ENCODE measurements around the gene RABEPK. TPM values are rescaled to one million over a fixed set of nuclear protein-coding genes. Genes with fewer than 3 reads are reported as not detected.

RABEPK gene
- total and polyA plus RNA-seq, 2 of the 4 experiments (the other 2 are of a cell fraction): 43.9 to 59.7 TPM

DNA sequence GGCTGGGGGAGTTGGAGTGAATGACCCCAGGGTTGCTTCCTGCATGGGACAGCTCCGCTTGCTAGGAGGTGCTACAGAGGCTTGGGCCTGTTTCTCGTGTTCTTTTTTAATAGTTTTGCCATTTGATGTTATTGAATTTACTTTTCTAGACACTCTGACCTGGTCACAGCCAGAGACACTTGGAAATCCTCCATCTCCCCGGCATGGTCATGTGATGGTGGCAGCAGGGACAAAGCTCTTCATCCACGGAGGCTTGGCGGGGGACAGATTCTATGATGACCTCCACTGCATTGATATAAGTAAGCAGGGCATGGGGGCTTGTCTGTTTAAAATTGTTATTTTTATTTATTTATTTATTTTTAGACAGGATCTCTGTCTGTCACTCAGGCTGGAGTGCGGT is 27.4 kb downstream of the RABEPK start:
- no peak overlapping the region for H2BK120ac ChIP-seq (ENCODE audit: low read depth, low read length)
- H3K18ac ChIP-seq (ENCODE audit: low read depth, low read length): no peak overlapping the region
- no peak overlapping the region for H3K56ac ChIP-seq (ENCODE audit: extremely low read depth, insufficient read depth, low read length)
- H4K20me1 ChIP-seq (ENCODE audit: insufficient read depth, low read length): no peaks in the 10 kb centered on the region
- H2AK5ac ChIP-seq (ENCODE audit: low read depth, low read length): no peak overlapping the region
- dilution Hi-C loops (cut with HindIII; ENCODE audit: low sequenced_read_pairs, unreplicated experiment) (no loop called here), intact Hi-C loops (cut with micrococcal nuclease) (no loop called here), in situ Hi-C loops (cut with MboI; ENCODE audit: low sequenced_read_pairs) (no loop called here)
- no peak overlapping the region for H4K5ac ChIP-seq (ENCODE audit: low read depth, low read length)
- H2AFZ ChIP-seq (replicated peaks; ENCODE audit: low read length, poor library complexity): no peak overlapping the region
- peaks cover 16% of the 10 kb centered on the region for H3K36me3 ChIP-seq (ENCODE audit: control insufficient read depth, insufficient read depth, low read length)
- no peak overlapping the region for H3K4me2 ChIP-seq (ENCODE audit: low read depth, low read length)
- H3K79me1 ChIP-seq (ENCODE audit: low read depth in 1 of 2, low read length in 2 of 2): peaks cover 0 to 5% of the 10 kb centered on the region in 2 experiments; a peak in 2 of 4 replicates
- no peak overlapping the region for H4K91ac ChIP-seq (ENCODE audit: insufficient read depth, low read depth, low read length)
- no peaks in the 10 kb centered on the region for H3K9me3 ChIP-seq (ENCODE audit: control insufficient read depth, insufficient read depth, low read length)
- H4K8ac ChIP-seq (ENCODE audit: low read depth in 2 of 2, low read length in 2 of 2): no peak overlapping the region
- no peak overlapping the region for H3K4ac ChIP-seq (ENCODE audit: low read depth, low read length)
- H3K27ac ChIP-seq (ENCODE audit: insufficient read depth, low read length): no peak overlapping the region
- ChIA-PET POLR2A (ENCODE audit: unreplicated experiment) (no interaction called here), CTCF (no interaction called here)
- DNase-seq (no peak), ATAC-seq (ENCODE audit: low read depth) (no peak)
- H3K4me1 ChIP-seq (ENCODE audit: control insufficient read depth, insufficient read depth, low read length): no peaks in the 10 kb centered on the region
- H3K4me3 ChIP-seq (ENCODE audit: insufficient read depth, low read depth, low read length): no peak overlapping the region
- WGBS, 2 experiments (ENCODE audit: extremely low coverage in 2 of 2, insufficient read length in 1 of 2): no CpG with 5 or more reads among the region's 6 CpGs
- no peak overlapping the region for H3K23ac ChIP-seq (ENCODE audit: low read depth, low read length)
- H3K9ac ChIP-seq (ENCODE audit: low read depth, low read length): no peak overlapping the region
- H2BK20ac ChIP-seq (ENCODE audit: low read depth, low read length): no peak overlapping the region
- H3K27me3 ChIP-seq (ENCODE audit: control insufficient read depth, insufficient read depth, low read length): no peaks in the 10 kb centered on the region
- BruUV-seq (replicated peaks): no TSS peak
- no peak overlapping the region for H3K14ac ChIP-seq (replicated peaks; ENCODE audit: low read depth, low read length)
- no peak overlapping the region for H2BK5ac ChIP-seq (ENCODE audit: low read depth, low read length, poor library complexity, severe bottlenecking)
- H2AK9ac ChIP-seq (replicated peaks; ENCODE audit: low read depth, low read length, poor library complexity): no peak overlapping the region
- TF ChIP-seq MAZ (IDR thresholded peaks at IDR 0.05; ENCODE audit: borderline replicate concordance, low read depth, low read length) (no peak), CHD1 (IDR thresholded peaks at IDR 0.05; ENCODE audit: low read depth, low read length) (no peak)
- H2BK15ac ChIP-seq (ENCODE audit: low read depth, low read length): no peak overlapping the region
- H3K9me1 ChIP-seq (ENCODE audit: insufficient read depth, low read length): no peaks in the 10 kb centered on the region
